ENCODE data around the gene AMBRA1.

DNA sequence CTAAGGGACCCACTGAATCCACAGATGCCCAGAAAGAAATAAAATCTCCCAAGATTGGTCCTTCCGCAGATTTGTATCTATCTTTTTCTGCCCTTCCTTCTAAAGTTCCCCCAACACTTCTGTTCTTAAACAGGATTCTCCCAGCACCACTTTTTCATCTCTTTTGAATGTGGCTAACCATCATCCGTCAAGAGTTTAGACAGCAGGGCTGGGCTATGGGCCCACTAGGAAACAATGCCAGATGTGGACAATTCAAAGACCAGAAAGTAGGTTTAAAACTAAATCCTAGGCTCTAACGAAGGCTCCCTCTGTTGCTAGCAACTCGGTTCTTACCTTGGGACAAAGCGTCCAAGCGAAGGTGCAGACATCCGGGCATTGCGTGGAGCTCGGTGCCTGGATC is 100.0 kb downstream of the AMBRA1 start:
- TF ChIP-seq, protein P1, sequence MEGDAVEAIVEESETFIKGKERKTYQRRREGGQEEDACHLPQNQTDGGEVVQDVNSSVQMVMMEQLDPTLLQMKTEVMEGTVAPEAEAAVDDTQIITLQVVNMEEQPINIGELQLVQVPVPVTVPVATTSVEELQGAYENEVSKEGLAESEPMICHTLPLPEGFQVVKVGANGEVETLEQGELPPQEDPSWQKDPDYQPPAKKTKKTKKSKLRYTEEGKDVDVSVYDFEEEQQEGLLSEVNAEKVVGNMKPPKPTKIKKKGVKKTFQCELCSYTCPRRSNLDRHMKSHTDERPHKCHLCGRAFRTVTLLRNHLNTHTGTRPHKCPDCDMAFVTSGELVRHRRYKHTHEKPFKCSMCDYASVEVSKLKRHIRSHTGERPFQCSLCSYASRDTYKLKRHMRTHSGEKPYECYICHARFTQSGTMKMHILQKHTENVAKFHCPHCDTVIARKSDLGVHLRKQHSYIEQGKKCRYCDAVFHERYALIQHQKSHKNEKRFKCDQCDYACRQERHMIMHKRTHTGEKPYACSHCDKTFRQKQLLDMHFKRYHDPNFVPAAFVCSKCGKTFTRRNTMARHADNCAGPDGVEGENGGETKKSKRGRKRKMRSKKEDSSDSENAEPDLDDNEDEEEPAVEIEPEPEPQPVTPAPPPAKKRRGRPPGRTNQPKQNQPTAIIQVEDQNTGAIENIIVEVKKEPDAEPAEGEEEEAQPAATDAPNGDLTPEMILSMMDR (conservative IDR thresholded peaks at IDR 0.05 in 1 of 2, IDR thresholded peaks at IDR 0.05 in 1 of 2; ENCODE audit: extremely low read depth in 1 of 2, insufficient read depth in 1 of 2, low read depth in 1 of 2, low read length in 2 of 2), result no peak
- TF ChIP-seq EZH2 (IDR thresholded peaks at IDR 0.05; ENCODE audit: borderline replicate concordance, low read length), result no peak
